ENCODE data around the gene LHFPL6.

Gene LHFPL6

DNA sequence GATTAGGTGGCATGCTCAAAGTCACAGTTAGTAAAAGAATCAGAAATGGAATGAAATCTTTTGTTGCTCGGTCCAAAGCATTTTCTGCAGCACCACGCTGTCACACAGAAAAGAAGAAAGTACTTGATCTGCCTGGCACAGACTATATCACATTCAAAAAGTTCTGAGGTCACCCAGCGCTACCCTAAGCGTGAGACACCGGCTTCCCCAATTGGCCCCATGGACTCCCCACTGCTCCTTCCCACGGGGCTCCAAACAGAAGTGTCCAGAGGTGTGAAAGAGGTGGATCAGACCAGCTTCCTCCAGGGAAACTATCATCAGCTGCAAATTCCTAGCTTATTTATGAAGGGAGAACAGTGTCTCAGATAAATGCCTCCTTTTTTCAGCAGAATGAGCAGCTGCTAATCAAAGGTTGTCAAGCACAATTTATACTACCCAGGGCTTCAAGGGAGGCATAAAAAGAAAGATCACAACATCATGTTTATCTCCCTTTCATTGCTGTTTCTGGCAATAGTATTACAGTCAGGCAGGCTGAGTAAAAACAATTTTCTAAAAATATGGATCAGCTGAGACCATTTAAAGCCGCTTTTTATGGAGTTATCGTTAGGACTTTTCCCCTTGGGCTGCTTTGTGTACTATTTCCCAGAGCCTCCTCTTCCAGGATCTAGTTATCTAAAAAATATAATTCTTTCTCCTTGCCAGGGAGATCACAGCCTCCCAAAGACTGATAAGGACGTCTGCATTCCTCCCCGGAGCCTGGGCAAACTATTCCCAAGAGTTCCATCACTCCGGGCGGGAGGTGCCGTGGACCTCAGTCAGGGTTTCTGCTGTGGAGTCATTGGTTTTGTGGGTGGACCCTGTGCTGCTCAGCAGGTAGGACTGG, 208.0 kb downstream of the LHFPL6 start:
- DNase-seq (ENCODE audit: low read depth in 2 of 2, low spot score in 1 of 2): no peak

DNA sequence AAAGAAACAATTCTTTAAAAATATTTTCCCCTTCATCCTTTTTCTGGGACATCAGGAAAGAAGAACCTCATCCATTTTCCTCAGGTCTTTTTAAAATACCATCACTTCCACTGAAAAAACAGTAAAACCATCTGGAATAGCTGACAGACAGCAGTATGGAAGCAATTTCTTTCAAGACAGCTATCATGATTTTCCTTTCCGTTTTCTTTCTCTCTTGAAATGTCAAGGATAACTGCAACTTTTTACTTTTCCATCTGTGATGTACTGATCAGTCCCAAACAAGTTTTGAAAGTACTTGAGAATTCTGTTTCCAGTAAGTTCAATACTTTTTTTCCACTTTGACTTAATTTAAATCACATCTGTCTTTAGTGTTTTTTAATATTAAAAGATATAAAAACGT, 211.2 kb downstream of the LHFPL6 start:
- DNase-seq (ENCODE audit: low read depth in 2 of 2, low spot score in 1 of 2): no peak

DNA sequence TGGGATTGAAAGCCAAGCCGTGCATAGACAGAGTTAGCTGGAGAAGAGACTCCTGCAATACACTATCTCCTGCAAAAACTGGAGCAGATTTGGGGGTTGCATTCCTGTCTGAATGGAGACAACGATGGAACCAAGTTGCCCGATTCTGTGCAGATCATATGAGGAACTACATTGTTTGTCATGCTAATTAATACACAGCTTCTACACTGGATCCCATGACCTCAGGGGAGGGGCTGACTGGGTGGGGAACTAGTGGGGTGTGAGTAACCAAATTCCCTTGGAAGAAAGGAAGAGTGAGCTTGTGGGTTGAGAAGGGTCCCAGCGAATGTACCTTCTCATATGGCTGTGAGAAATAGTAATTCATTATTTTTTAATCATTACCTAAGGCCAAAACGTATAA, 214.0 kb downstream of the LHFPL6 start:
- DNase-seq (ENCODE audit: low read depth in 2 of 2, low spot score in 1 of 2): no peak

DNA sequence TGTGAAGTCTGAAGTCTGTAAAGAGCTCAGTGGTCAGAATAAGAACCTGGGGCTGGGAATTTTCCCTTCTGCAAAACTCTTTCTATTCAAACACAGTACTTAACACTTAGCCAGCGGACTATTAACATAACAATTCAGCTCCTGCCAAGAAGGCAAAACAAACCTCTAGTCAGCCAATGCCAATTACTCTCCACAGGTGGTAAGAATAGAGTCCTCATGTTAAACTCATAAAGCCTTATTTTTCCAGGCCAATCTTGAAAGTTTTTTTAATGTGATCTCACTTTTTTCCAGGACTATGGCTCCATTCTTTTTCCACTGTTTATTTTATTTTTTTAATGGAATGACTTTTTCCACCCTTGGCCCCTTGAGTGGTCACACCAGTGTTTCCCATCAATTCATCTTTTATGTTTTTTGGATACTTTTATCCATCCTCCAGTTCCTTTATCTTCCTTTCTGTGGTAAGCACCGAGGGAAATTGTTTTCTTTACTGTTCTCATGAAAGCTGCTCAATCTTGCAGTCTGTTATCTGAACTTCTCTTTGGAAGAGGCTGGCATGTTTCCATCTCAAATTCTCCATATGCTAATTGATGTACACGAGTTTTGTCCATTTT, 217.3 kb downstream of the LHFPL6 start:
- DNase-seq (ENCODE audit: low read depth in 2 of 2, low spot score in 1 of 2): no peak

DNA sequence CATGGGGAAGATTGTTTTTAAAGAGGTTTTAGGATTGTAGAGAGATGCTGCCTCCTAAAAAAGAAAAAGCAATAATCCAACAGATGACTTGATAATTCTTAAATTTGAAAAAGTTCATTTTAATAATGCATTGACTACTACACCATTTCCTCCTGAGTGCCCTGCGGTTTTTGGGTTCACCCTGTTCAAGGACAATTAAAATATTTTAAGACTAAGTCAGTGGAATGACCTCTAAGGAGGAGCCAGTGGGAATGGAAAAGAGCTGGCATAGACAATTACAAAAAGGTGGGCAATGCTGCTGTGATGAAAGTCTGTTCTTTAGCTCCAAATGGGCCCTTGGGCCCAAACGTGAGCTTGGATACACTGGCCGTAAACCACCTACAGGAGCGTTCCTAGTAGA, 217.8 kb downstream of the LHFPL6 start:
- DNase-seq (ENCODE audit: low read depth in 2 of 2, low spot score in 1 of 2): no peak

DNA sequence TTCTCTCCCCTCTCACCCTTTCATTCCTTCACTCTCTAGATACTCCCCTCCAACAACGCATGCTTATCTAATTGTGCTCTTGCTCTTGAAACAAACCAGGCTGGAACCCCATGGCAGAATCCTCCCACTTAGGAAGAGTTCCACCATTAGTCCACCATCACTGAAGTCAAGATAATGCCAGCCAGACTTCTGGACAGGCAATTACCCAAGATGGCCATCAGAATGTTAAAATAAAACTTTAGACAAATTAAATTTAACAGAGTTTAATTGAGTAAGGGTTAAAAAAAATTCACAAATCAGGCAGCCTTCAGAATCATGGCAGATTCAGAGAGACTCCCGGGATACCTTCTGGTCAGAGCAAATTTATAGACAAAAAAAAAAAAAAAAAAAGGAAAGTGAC, 221.5 kb downstream of the LHFPL6 start:
- DNase-seq (ENCODE audit: low read depth in 2 of 2, low spot score in 1 of 2): no peak

DNA sequence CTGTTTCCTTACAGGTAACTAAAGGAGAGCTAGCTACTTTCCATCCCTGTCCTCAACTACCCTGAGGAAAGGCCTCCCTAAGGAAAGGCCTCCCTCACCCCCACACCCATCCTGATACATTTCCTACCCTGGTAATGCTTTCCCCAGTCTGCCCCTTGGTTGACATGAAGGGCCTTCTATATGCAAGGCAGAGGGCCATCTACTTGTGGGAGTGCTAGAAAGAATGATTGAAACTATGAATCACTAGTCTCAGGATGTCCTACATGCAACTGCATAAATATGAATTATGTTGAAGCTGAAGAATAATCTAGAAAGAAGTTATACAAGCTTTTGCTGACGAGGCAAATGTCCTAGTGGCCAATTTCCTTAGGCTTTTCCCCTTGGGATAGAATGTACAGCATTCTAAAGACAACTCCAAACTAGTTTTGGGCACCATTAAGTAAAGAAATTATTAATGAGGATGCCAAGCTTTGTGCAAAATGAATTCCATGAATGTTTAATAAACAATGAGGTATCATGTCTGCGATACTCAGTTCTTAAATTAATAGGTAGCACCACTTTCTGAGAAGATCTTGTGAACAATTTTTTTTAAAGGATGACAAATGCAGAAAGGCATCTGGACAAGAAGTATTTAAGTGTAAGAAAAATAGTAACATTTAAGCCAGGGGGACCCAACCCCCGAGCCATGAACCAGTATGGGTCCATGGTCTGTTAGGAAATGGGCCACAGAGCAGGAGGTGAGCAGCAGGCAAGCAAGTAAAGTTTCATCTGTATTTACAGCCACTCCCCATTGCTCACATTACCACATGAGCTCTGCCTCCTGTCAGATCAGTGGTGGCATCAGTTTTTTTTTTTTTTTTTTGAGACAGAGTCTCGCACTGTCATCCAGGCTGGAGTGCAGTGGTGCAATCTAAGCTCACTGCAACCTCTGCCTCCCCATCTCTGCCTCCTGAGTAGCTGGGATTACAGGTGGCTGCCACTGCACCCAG, 223.0 kb downstream of the LHFPL6 start:
- DNase-seq (ENCODE audit: low read depth in 2 of 2, low spot score in 1 of 2): no peak

DNA sequence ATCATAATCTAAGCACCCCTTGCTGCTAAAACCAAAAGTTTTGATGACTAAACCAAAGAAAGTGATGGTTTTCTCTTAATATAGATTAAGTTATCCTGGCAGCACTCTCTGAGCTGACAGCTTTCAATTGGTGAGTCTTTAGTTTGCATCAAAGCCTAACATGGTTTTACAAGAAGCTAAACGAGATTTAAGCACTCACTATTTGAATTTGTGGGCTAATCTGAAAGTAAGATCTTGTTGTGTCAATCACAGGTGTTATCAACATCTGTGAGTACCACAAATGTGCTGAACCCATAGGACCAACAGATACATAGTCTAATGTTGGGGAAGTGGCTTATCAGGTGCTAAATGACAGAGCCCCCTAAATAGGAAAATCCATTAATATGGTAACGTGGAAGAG, 223.9 kb downstream of the LHFPL6 start:
- no peak for DNase-seq (ENCODE audit: low read depth in 2 of 2, low spot score in 1 of 2)

DNA sequence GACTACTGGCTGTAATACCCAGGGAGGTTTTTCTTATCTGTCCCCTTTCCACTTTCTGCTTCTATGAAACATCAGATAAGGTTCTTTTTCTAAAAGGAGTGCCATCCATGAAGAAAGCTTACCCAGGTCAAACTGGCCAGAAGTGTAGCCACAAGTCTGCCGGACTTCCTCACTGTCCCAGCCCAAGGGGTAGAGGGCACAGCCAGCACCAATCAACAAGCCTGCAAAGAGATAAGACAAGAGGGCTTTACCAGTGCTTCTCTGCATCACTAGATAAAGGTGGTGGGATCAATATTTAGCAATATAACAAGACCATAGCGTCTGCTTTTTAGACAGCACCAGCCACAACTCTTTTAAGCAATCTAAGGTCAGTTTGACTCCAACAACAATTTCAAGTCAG, 224.7 kb downstream of the LHFPL6 start:
- no peak for DNase-seq (ENCODE audit: low read depth in 2 of 2, low spot score in 1 of 2)

DNA sequence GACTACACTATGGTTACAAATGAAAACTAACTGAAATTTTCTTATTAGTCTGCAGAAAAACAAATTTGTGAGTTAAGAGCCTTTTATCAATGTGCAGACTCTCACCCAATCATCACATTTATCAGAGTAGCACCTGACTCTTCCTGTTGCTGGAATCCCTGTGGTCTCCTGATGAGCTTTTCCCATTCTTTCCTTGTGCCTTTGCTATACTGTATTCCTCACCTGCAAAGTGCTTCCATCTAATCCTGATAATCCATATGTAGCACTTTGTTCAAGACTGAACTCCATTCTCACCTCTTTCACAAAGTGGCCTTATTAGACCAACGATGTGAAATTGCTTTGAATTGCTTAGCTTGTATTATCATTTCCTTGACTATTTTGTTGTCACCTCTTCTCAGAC, 225.3 kb downstream of the LHFPL6 start:
- no peak for DNase-seq (ENCODE audit: low read depth in 2 of 2, low spot score in 1 of 2)

DNA sequence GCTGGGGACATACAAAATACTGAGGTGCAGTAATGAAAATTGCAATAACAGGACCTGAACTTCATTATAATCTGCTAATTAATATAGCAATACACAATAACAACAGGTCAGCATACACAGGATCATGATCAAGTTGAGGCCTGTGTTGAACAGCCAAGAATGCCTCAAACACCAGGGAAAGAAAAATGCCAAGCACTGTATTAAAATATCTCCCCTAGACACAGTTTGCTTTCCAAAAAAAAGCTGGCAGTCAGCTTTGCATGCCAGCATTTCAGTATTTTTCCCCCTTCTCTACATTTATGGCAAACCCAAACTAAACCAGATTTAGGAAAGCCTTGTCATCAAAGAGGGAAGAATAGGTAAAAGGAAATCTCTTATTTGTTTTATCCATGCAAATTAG, 226.9 kb downstream of the LHFPL6 start:
- no peak for DNase-seq (ENCODE audit: low read depth in 2 of 2, low spot score in 1 of 2)

DNA sequence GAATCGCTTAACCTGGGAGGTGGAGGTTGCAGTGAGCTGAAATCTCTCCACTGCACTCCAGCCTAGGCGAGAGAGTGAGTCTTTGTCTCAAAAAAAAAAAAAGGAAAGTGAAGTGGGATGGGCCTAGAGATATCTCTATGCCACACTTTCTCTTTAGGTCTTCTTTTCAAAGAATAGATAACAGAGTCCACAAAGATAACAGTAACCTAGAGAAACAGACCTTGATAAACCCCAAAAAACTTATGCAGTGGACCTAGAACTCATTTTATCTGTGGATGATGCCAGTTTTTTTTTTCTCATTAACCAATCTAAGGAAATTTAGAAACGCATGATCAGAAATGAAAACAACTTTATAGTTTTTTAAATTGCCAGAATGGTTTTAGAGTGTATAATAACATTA, 227.4 kb downstream of the LHFPL6 start:
- no peak for DNase-seq (ENCODE audit: low read depth in 2 of 2, low spot score in 1 of 2)

DNA sequence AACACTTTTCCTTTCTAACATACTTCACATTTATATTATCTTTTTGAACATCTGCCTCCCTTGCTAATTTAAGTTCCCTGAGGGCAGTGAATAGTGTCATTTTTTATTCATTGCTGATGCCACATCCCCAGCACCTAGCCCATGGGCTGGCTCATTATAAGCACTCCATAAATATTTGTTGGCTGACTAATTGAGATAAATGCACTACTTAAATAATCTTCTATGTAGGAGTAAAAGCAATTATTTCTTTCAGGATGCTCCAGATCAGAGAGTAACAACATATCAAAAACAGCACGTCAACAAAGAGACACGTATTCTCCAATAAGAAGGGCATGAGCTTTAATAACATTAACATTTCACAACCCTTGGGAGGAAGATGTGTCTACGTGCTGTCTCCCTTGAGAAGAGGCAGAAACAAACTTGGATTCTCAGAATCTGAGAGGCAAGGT, 228.2 kb downstream of the LHFPL6 start:
- DNase-seq (ENCODE audit: low read depth in 2 of 2, low spot score in 1 of 2): no peak

DNA sequence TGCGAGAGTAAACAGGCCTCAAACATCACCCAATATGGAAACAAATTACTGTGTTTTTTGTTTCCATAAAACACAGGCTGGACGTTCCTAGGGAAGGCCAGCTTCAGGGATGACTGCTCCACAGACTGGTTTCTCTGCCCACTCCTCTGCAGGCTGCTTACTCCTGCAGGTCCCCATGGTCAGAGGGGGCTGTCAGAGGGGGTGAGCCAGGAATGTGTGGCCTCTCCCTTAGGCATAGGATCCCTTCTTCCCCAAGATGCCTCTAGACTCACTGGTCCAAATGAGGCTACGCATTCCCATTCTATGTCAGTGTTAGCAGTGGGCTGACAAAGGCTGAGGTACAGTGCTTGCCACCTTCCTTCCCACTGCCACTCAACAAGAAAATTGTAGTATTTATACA, 229.8 kb downstream of the LHFPL6 start:
- no peak for DNase-seq (ENCODE audit: low read depth in 2 of 2, low spot score in 1 of 2)

DNA sequence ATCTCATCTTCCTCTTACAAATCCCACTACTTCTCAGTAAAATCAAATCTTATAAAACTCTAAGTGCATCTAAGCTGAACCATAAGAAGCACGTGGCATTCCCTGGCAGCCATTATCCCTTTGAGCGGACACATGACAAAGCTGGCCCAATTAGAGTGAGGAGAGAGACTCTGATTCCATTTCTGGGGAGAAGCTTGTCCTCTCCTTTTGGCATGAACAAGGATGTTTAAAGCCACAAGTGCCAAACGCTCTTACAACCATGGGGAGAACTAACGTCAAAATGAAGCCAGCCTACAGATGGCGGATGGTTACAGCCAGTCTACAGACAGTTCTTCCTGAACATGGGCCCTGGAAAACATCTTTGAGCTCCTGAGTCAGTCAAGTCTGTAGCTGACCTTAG, 231.3 kb downstream of the LHFPL6 start:
- DNase-seq (ENCODE audit: low read depth in 2 of 2, low spot score in 1 of 2): no peak

DNA sequence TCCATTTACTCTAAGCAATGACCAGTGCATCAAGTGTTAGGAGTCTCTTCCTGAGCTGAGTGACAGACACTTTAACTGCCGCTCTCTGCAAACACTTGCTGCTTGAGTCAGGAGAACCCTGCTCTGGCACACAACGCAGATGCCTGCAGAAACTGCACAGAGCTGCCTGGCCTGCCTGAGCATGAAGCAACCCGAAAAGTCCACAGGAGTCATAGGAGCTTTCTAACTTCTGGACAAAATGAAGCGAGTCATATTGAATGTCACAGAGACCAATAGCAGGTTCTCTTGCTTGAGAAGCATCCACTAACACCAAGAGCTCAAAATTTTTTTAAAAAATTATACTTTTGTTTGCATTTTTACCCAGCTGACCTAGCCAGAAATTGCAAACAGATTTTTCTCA, 232.4 kb downstream of the LHFPL6 start:
- DNase-seq (ENCODE audit: low read depth in 2 of 2, low spot score in 1 of 2): no peak

DNA sequence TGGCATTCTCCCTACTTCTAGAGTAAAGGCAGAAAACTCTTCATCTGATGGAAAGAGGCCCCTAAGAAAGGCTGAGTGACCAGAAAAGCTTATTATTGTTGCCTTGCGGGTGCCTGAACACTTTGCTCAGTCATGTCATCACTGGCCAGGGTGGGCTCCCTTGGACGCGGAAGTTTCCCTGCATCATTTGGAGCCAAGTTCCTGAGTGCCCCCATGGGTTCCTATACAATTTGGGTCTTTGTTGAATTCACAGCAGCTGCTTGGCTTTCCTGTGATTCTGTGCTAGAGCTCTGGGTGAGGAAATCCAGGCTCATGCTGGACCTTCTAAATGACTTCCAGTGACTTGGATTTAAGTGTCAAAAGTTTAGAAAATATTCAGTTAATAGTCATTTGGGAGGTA, 232.9 kb downstream of the LHFPL6 start:
- DNase-seq (ENCODE audit: low read depth in 2 of 2, low spot score in 1 of 2): no peak

DNA sequence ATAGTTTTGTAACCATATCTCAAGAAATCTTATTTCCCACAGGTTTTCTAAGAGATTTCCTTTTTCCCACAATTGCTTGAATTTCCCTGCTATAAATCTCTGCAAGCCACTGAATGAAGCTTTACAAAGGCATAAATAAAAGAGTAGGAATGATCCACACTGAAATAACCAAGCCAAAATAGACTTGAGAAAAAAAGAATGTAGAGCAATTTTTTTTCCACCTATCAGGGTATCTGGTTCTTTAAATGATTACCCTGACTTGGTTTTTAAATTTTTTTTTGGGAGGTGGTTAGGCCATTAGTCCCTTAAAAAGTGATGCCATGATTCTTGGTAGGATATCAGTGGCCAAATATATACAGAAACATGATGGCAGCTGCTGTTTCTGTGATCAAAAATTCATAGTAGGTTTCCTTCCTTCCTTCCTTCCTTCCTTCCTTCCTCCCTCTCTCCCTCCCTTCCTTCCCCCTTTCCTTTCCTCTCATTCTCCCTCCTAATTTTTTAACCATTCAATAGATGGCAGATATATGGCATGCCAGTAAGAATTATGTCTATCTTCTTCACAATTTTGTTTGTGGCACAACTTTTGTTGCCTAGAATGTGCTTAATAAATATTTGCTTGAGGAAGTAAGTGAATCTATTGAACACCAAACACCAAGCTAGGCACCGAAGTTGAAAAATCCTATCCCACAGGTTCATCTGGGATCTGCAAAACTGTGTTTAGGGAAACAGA, 233.7 kb downstream of the LHFPL6 start:
- DNase-seq (ENCODE audit: low read depth in 2 of 2, low spot score in 1 of 2): no peak

DNA sequence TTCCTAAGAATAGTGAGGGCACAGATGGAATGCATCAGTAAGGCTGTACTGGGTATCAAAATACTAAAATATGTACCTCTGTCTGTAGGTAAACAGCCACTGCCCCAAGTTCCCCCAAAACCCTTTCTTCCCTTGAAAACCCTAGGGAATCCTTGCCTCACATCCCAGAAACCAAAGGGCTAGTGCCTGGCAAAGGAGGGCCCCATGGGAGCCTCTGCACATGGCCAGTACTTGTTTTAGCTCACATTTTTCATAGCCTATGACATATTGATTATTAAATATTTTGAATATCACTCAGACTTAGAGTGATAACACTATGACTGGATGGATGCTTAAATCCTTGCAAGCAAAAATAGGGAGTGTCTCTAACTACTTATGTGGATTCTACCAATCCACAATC, 237.1 kb downstream of the LHFPL6 start:
- no peak for DNase-seq (ENCODE audit: low read depth in 2 of 2, low spot score in 1 of 2)

DNA sequence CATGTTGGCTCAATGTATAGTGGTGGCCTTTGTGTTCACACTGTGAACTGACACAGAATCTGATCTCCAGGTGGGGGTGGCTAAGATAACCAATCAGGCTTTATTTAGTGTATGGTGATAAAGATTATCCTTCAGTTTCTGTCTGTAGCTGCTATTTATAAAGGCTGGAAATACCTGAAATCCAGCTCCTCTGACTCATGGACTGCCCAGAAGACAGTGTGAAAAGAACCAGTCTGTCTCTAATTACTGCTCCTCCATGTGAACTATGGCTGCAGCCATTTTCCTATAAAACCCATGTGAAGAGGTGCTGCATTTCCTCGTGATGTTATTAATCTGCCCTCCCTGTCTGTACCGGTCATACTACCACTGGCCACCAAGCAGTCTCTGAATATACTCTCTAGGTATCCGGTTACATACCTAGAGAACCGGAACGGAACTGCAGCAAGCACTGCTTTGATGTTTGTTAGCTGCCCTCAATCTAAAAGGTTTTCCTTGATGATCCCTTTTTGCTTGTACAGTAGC, 238.0 kb downstream of the LHFPL6 start:
- DNase-seq (ENCODE audit: low read depth in 2 of 2, low spot score in 1 of 2): no peak

DNA sequence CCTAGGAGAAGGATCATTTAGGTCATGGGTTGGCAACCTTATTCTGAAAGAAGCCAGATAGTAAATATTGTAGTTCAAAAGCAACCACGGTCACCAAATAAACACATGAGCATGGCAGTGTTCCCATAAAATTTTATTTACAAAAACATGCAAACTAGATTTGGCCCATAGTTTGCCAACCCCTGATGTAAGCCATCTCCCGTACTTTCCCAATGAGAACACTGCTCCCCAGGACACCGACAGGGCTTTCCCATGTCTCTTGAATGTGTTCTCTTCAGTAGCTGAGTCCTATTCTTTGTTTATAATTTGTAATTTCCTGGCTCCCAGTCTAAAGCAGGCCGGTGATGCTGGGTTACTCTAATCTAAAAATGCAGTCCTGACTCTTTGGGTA, 239.6 kb downstream of the LHFPL6 start:
- DNase-seq (ENCODE audit: low read depth in 2 of 2, low spot score in 1 of 2): no peak

Measured in stimulated activated CD8-positive, alpha-beta memory T cell treated with anti-CD3 and anti-CD28 coated beads, Interleukin-4, amount 100 ng/mL, for 1 hour (primary cell).